NCI-H2081 (cell line): Measurements from ENCODE around the gene WNT6.
A peak's percentile ranks its signal among the peaks of the same experiment; 100 is the strongest.

ENCODE experiments used
- DNase-seq, 2 experiments: peaks; one replicate each; lab custom pipeline; 2025; lab: John Stamatoyannopoulos, UW

The WNT6 gene

GRCh38 chr2:218859556-218859987, at the start of gene WNT6:
TSS of gene WNT6 (plus strand) at chr2:218859805. CDS start at chr2:218860038, 233 bp downstream.
- DNase-seq: no peak

DNA sequence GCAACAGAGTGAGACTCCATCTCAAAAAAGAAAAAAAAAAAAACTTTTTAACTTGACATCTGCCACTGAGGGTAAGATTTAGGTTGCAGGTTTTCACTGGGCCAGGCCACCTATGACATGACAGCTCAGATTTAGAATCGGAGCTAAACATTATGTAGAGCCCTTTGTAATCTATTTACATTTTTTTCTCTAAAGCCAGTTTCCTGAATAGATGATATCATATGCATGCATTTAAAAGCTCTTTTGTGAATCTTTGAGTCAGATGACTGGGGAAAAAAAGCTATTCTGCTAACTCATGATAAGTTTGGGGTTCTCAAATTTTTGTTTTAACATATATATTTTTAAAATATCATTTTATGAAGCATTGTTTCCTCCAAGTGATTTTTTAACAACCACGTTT, 49.3 kb upstream of the WNT6 start:
- no peak for DNase-seq

DNA sequence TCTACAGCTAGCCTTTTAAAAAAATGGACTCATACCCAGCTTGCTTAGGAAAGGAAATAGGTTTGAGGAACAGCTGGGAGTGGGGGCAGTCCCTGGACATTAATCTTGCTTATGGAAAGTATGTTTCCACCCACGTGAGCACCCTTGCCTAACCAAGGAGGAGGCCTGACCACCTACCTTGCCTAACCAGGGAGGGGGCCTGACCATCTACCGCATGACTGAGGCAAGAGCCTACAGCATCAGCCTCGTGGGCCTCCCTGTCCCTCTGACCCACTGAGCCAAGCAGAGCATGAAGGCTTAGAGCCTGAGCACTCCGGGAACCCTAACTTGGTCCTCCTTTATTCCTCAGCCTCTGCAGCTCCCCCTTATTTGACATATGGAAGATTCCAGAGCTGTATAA, 48.2 kb upstream of the WNT6 start:
- no peak for DNase-seq

DNA sequence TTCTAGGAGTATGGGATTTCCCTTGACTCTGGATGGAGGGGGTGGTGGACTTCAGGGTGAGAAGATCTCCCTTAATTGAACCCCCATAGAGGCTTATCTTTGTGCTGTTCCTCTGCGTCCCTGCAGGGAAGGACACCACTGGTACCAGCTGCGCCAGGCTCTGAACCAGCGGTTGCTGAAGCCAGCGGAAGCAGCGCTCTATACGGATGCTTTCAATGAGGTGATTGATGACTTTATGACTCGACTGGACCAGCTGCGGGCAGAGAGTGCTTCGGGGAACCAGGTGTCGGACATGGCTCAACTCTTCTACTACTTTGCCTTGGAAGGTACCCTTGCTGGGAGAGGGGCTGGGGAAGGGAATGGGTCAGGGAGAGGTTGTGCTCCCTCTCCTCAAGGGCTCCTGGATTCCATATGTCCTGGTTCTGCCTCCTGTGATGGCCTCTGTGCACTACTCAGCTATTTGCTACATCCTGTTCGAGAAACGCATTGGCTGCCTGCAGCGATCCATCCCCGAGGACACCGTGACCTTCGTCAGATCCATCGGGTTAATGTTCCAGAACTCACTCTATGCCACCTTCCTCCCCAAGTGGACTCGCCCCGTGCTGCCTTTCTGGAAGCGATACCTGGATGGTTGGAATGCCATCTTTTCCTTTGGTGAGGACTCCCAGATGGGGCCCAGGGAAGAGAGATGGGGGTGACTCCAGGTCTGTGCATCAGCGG, 47.3 kb upstream of the WNT6 start:
- no peak for DNase-seq

DNA sequence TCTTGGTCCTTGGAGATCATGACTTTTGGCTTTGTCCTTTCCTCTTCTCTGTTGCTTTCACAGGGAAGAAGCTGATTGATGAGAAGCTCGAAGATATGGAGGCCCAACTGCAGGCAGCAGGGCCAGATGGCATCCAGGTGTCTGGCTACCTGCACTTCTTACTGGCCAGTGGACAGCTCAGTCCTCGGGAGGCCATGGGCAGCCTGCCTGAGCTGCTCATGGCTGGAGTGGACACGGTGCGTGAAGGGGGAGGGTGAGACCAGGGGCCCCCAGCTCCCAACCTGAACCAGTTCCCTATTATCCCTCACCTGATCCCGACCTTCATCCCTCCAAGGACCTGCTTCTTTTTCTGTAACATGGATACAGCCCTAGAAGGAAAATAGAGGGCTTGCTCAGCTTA, 46.7 kb upstream of the WNT6 start:
- no peak for DNase-seq

- no peak for DNase-seq
Measured at GRCh38 chr2:218813771-218814460, 45.7 kb upstream of the WNT6 start.

DNA sequence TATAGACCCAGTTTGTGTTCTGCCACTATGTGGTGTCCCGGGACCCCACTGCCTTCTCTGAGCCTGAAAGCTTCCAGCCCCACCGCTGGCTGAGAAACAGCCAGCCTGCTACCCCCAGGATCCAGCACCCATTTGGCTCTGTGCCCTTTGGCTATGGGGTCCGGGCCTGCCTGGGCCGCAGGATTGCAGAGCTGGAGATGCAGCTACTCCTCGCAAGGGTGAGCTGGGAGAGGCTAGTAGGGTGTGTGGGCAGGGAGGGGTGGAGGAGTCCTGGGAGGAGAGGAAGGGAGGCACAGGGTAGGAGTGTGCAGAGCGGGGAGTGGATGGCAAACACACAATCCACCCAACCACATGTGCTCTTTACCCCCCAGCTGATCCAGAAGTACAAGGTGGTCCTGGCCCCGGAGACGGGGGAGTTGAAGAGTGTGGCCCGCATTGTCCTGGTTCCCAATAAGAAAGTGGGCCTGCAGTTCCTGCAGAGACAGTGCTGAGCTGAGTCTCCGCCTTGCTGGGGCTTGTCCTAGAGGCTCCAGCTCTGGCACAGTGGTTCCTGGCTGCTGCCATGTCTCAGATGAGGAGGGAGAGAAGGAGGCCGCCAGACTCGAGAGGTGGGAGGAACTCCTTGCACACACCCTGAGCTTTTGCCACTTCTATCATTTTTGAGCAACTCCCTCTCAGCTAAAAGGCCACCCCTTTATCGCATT, 44.9 kb upstream of the WNT6 start:
- DNase-seq: no peak

DNA sequence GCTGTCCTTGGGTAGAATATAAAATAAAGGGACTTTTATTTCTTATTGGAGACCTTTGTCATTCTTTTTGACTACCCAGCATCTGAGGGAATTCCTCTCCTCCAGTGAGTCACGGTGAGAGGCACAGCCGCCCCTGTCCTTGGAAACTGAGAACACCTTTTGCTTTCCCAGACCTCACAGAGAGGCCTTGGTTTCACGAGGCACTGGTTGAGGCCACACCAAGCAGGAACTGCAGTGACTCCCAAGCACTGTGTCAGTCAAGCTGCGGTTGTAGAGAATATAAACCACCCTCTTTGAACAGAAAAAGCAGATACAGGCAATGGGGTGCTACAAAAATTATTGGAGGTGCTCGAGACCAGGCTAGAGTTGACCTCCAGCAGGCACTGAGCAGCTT, 44.4 kb upstream of the WNT6 start:
- no peak for DNase-seq

DNA sequence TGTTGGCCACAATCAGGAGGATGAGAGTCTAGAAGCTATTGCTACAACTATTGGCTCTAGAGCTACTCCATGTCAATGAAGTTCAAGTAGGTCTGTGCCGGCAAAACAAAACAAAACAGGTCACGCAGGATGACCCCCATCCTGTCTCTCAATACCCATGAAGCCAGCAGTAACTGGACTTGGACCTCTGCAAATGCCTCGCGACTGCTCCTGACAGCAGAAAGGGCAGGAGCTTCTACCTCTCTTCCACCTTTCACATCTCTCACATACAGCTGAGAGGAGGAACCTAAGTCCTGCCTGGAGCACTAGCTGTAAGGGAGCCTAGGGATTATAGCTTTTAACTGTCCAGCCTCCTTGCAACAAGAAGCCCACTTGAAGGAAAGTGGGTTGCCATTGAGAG, 44.0 kb upstream of the WNT6 start:
- no peak for DNase-seq

GRCh38 chr2:218816561-218817011, 43.0 kb upstream of the WNT6 start:
- DNase-seq: no peak

- no peak for DNase-seq
Measured at GRCh38 chr2:218819093-218819492, 40.5 kb upstream of the WNT6 start.

GRCh38 chr2:218820746-218821369, 38.7 kb upstream of the WNT6 start:
- no peak for DNase-seq

- DNase-seq: no peak
Measured at GRCh38 chr2:218821605-218822211, 37.9 kb upstream of the WNT6 start.

DNA sequence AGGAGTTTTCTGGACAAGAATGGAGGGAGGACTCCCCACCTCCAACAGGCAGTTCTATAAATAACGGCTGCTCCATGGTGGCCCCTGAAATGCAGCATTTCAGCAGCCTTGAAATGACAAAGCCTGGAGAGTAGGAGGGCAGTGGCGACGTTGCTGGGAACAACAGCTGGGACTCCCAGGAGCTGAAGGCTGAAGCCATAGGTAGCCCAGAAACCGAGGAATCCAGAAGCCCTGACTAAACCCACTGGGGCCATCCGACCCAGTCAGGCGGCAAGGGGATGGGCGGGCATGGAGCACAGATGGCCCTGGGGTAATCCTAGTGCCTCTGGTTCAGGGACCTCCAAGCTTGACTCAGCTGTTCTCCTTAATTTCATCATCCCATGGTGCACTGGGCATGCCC, 37.0 kb upstream of the WNT6 start:
- no peak for DNase-seq

DNA sequence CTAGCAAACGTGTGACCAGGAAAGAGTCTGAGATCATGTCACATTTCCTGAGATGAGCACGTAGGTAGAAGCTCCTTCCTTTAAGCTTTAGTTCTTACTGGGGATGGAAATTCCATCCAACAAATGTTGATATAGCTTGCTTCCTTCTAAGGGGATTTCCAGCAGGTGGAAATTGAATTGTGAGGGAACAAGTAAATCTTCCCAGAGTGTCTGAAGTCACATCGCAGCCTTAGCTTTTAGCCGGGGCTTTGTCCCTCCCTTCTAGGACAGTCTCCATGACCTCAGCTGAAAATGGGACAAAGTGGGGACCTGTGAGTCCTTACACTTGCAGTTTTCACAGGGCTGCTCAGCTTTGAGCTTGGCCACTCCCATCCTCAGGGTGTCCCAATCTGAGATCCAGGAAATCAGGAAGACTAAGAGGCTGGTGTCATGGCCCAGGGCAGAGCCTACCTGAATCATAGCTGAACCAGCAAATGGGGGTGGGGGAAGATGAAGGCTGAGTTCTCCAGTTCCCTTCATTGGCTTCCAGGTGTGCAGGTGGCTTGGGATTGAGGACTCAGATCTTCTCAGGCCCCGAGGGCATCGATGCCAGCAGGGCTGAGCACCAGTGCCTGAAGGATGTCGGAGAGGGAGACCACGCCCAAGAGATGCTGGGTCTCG, 36.3 kb upstream of the WNT6 start:
- DNase-seq: no peak

DNA sequence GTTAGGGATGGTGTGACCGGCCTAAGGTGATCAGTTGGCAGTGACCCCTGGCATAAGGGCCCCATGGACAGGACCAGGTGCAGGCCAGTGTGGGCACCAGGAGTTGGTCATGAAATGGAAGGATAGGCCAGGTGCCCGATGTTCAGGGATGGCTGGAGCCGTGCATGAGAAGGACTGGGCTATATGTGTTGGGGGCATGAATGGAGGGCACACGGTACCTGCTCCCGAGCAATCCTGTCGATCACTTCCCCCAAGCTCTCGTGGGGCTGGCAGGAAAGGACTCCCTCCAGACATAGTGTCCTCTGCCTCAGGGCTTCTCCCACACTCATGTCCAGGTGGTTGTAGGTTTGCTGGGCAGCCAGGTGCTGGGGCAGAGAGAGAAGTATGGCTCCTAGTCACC, 35.6 kb upstream of the WNT6 start:
- no peak for DNase-seq

DNA sequence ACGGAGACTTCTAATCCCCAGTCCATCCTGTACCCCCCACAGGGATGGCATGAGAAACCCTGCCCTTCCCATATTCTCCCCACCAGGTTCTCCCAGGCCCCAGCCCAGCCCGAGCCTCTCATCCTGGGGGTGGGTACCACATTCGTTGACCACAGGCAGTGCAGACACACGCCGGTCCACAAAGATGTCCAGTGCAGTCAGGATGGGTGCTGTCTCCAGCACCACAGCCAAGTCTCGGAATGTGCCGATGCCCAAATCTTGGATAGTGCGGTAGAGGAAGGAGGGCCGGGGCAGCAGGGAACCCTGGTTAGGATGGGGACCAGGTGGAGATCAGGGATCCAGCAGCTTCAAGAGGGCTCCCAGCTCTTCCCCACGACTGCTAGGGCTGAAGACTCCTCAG, 32.8 kb upstream of the WNT6 start:
- no peak for DNase-seq

DNA sequence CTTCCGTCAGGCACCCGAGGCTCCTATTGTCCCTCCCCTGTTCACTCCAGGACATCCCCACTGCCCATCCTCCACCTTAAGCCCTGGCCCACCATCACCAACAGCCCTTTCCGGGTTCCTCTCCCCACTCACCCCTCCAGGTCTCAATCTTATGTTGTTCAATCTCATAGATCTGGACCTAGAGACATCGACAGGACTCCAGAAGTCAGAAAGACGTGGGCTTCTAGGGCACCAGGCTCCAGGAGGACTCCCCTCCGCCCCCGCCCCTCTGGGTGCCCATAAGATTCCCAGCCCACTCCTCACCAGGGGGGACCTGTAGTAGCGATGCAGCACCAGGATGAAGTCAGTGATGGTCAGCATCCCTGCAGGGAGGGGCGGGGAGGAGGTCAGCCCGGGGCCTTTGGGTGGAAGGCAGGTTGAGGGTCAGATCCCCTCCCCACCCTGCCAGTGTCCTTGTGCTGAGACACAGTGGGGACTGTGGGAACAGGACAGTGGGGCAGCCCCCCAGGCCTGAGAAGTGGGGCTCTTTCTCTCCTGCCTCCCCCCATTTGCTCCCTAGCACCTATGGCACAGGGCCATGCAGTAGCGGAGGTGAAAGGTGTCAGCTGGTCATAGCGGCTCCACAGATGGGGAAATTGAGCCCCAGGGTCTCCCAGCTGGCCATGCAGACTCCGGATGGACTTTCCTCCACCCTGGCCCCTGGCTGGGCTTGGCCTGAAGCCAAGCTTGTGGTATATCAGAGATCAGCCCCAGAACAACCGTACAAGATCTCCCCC, 31.7 kb upstream of the WNT6 start:
- DNase-seq: no peak

DNA sequence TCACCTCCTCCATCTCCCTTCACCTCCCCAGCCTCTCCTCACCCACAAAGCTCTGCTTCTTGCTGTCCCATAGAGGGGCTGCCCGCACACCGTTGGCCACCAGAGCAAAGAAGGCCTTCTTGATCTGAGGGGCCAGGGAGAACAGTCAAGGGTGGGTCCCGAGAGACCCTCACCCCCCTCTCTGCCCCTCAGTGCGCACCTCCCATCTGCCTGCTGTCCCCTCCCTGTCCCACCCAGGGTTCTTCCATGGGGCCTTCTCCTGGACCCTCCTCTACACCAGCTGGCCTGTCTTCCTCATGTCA, 31.2 kb upstream of the WNT6 start:
- DNase-seq: no peak

DNA sequence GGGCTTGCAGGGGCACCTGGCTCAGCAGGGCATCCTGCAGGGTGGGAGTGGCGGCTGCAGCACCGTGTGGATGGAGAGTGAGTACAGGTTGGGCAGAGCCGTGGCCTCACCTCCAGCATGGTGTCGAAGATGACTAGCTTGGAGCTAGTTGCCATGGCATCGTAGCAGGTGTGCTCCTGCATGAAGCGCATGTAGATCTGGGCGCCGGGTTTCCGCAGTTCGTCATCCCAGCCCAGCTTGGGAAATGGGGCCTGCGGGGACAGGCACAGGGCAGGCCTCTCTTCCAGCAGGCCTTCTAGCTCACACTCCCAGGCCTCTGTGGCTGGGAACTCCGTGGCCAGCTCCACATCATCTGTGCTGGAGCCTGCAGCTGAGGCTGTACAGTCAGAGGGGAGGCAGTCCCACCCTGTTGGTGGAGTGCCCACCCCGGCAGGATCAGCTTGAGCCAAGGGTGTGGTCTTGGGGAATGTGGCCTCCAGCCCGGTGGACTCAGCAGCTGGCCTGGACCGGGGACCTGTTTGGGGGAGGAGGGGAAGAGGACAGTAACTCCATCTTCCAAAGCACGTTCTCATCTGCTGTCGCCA, 29.6 kb upstream of the WNT6 start:
- DNase-seq: peak in 1 of 2 experiments; percentile 17
